IMR-90 (cell line): Measurements from ENCODE around the gene ERCC4.

Experiments
- BHLHE40 ChIP-seq: fragments of 150-350 bp; IDR thresholded peaks from 2 replicates; pipeline ENCODE4 v1.6.1; 2016; ENCODE audit warnings: mild to moderate bottlenecking, low read depth, low read length
- CEBPB ChIP-seq: IDR thresholded peaks from 2 replicates; pipeline ENCODE4 v1.6.1; 2012; ENCODE audit warnings: low read depth, low read length, improper control_type of control experiment
- CHD1 ChIP-seq: IDR thresholded peaks from 2 replicates; pipeline ENCODE4 v1.6.1; 2012; ENCODE audit warnings: low read depth, low read length, improper control_type of control experiment
- MAZ ChIP-seq: IDR thresholded peaks from 2 replicates; pipeline ENCODE4 v1.6.1; 2012; ENCODE audit warnings: low read depth, mild to moderate bottlenecking, low read length, improper control_type of control experiment, moderate library complexity, borderline replicate concordance
- POLR2A ChIP-seq: IDR thresholded peaks from 2 replicates; pipeline ENCODE4 v1.6.1; 2012; ENCODE audit warnings: mild to moderate bottlenecking, low read depth, low read length
- RCOR1 ChIP-seq: IDR thresholded peaks from 2 replicates; pipeline ENCODE4 v1.6.1; 2012; ENCODE audit warnings: mild to moderate bottlenecking, low read length, improper control_type of control experiment; ENCODE audit not compliant: insufficient replicate concordance
- RFX5 ChIP-seq: IDR thresholded peaks from 2 replicates; pipeline ENCODE4 v1.8.0; 2012; ENCODE audit warnings: low read depth, mild to moderate bottlenecking, low read length, moderate library complexity
- SMC3 ChIP-seq: fragments of 150-350 bp; IDR thresholded peaks from 2 replicates; pipeline ENCODE4 v1.6.1; 2016; ENCODE audit warnings: low read depth, mild to moderate bottlenecking, antibody characterized with exemption, low read length, moderate library complexity
- TF ChIP-seq, protein P1 (sequence below): conservative IDR thresholded peaks from 2 replicates; pipeline ENCODE4 v1.5.1; 2012; ENCODE audit warnings: mild to moderate bottlenecking, low read depth, low read length, improper control_type of control experiment
- TF ChIP-seq, protein P2 (sequence below): fragments of 150-350 bp; IDR thresholded peaks from 2 replicates; pipeline ENCODE4 v1.6.1; 2016; ENCODE audit warnings: low read depth, mild to moderate bottlenecking, low read length, moderate library complexity, borderline replicate concordance
- TF ChIP-seq, protein P3 (sequence below): fragments of 150-350 bp; IDR thresholded peaks from 2 replicates; pipeline ENCODE4 v1.6.1; 2017; ENCODE audit warnings: mild to moderate bottlenecking, antibody characterized with exemption, low read length, low read depth

GRCh38 chr16:13926891-13927290 is 6.9 kb downstream of the ERCC4 start:
- TF ChIP-seq, protein P1, sequence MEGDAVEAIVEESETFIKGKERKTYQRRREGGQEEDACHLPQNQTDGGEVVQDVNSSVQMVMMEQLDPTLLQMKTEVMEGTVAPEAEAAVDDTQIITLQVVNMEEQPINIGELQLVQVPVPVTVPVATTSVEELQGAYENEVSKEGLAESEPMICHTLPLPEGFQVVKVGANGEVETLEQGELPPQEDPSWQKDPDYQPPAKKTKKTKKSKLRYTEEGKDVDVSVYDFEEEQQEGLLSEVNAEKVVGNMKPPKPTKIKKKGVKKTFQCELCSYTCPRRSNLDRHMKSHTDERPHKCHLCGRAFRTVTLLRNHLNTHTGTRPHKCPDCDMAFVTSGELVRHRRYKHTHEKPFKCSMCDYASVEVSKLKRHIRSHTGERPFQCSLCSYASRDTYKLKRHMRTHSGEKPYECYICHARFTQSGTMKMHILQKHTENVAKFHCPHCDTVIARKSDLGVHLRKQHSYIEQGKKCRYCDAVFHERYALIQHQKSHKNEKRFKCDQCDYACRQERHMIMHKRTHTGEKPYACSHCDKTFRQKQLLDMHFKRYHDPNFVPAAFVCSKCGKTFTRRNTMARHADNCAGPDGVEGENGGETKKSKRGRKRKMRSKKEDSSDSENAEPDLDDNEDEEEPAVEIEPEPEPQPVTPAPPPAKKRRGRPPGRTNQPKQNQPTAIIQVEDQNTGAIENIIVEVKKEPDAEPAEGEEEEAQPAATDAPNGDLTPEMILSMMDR, result no peak
- no peak for TF ChIP-seq RCOR1
- no peak for TF ChIP-seq MAZ
- no peak for TF ChIP-seq RFX5
- TF ChIP-seq POLR2A, result no peak
- no peak for TF ChIP-seq BHLHE40
- TF ChIP-seq, protein P2, sequence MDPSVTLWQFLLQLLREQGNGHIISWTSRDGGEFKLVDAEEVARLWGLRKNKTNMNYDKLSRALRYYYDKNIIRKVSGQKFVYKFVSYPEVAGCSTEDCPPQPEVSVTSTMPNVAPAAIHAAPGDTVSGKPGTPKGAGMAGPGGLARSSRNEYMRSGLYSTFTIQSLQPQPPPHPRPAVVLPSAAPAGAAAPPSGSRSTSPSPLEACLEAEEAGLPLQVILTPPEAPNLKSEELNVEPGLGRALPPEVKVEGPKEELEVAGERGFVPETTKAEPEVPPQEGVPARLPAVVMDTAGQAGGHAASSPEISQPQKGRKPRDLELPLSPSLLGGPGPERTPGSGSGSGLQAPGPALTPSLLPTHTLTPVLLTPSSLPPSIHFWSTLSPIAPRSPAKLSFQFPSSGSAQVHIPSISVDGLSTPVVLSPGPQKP, result no peak
- TF ChIP-seq CHD1, result no peak
- TF ChIP-seq SMC3, result no peak
- TF ChIP-seq, protein P3, sequence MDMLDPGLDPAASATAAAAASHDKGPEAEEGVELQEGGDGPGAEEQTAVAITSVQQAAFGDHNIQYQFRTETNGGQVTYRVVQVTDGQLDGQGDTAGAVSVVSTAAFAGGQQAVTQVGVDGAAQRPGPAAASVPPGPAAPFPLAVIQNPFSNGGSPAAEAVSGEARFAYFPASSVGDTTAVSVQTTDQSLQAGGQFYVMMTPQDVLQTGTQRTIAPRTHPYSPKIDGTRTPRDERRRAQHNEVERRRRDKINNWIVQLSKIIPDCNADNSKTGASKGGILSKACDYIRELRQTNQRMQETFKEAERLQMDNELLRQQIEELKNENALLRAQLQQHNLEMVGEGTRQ, result no peak
- TF ChIP-seq CEBPB, result no peak
